ENCODE results near the gene FBLN2.

FBLN2 gene

GRCh38 chr3:13598926-13599886, 50.3 kb downstream of the FBLN2 start:
- H3K27ac ChIP-seq (replicated peaks; ENCODE audit: low read length), result no peak overlapping the region
- H2AK5ac ChIP-seq (ENCODE audit: low read depth, low read length), result peak overlapping the region; percentile 65
- H2BK15ac ChIP-seq (ENCODE audit: low read length), result peak overlapping the region; percentile 7
- H3K9ac ChIP-seq (ENCODE audit: low read depth, low read length, poor library complexity), result peak overlapping the region; percentile 16
- H3K4me2 ChIP-seq (ENCODE audit: insufficient read depth, low read length, poor library complexity, severe bottlenecking), result peak overlapping the region; percentile 14
- H4K8ac ChIP-seq (ENCODE audit: low read depth, low read length), result no peak overlapping the region
- H3K79me1 ChIP-seq (ENCODE audit: low read depth, low read length), result peaks cover 2% of the 10 kb centered on the region
- H2BK120ac ChIP-seq (ENCODE audit: low read depth, low read length), result no peak overlapping the region
- H4K91ac ChIP-seq (ENCODE audit: low read depth, low read length, poor library complexity), result no peak overlapping the region
- peaks cover 0 to 5% (median 0%) of the 10 kb centered on the region in 3 experiments for H3K27me3 ChIP-seq (ENCODE audit: control insufficient read depth in 3 of 3, insufficient read depth in 3 of 3, low read depth in 1 of 3, low read length in 3 of 3)
- no peaks in the 10 kb centered on the region for H3K9me3 ChIP-seq (replicated peaks in 1 of 2; ENCODE audit: control insufficient read depth in 2 of 2, insufficient read depth in 1 of 2, low read depth in 1 of 2, low read length in 2 of 2)
- no peak overlapping the region for H3K14ac ChIP-seq (ENCODE audit: low read length)
- H2BK12ac ChIP-seq (ENCODE audit: low read length), result no peak overlapping the region
- no peak for DNase-seq (ENCODE audit: low spot score)
- no peak overlapping the region for H2AFZ ChIP-seq (ENCODE audit: low read length)
- H3K4me1 ChIP-seq (ENCODE audit: control insufficient read depth in 2 of 2, insufficient read depth in 1 of 2, low read depth in 1 of 2, low read length in 2 of 2), result peaks cover 5 to 11% of the 10 kb centered on the region in 2 donors
- no peak overlapping the region for H3K4ac ChIP-seq (ENCODE audit: low read length)
- H3K23ac ChIP-seq (ENCODE audit: low read depth, low read length, poor library complexity), result peak overlapping the region; percentile 6
- no peak overlapping the region for H3K4me3 ChIP-seq (ENCODE audit: low read length in 2 of 2)
- H3K36me3 ChIP-seq (replicated peaks in 1 of 2; ENCODE audit: control insufficient read depth in 2 of 2, insufficient read depth in 2 of 2, low read length in 2 of 2), result no peaks in the 10 kb centered on the region
- no CpG with 5 or more reads among the region's 10 CpGs for WGBS, 2 donors (ENCODE audit: extremely low coverage in 2 of 2, insufficient read length in 2 of 2, insufficient replicate concordance in 1 of 2)
- no peak overlapping the region for H3K18ac ChIP-seq (ENCODE audit: low read length)
- no peak overlapping the region for H2BK5ac ChIP-seq (ENCODE audit: low read length)

GRCh38 chr3:13599887-13600450, 51.0 kb downstream of the FBLN2 start:
- Histone ChIP-seq H3K79me1 (ENCODE audit: low read depth, low read length) (peaks cover 2% of the 10 kb centered on the region), H2AK5ac (ENCODE audit: low read depth, low read length) (no peak overlapping the region), H3K18ac (ENCODE audit: low read length) (no peak overlapping the region), H3K4me2 (ENCODE audit: insufficient read depth, low read length, poor library complexity, severe bottlenecking) (no peak overlapping the region), H3K9me3 (replicated peaks in 1 of 2; ENCODE audit: control insufficient read depth in 2 of 2, insufficient read depth in 1 of 2, low read depth in 1 of 2, low read length in 2 of 2) (no peaks in the 10 kb centered on the region), H3K27me3 (ENCODE audit: control insufficient read depth in 3 of 3, insufficient read depth in 3 of 3, low read depth in 1 of 3, low read length in 3 of 3) (peaks cover 0 to 5% (median 0%) of the 10 kb centered on the region in 3 experiments), H3K4me3 (ENCODE audit: low read length in 2 of 2) (peak overlapping the region in 1 of 2 donors; percentile 16), H3K14ac (ENCODE audit: low read length) (no peak overlapping the region), H3K23ac (ENCODE audit: low read depth, low read length, poor library complexity) (no peak overlapping the region), H2BK5ac (ENCODE audit: low read length) (no peak overlapping the region), H3K27ac (replicated peaks; ENCODE audit: low read length) (no peak overlapping the region), H2AFZ (ENCODE audit: low read length) (no peak overlapping the region), H3K4me1 (ENCODE audit: control insufficient read depth in 2 of 2, insufficient read depth in 1 of 2, low read depth in 1 of 2, low read length in 2 of 2) (peaks cover 5 to 10% of the 10 kb centered on the region in 2 donors), H4K91ac (ENCODE audit: low read depth, low read length, poor library complexity) (no peak overlapping the region), H3K4ac (ENCODE audit: low read length) (no peak overlapping the region), H3K36me3 (replicated peaks in 1 of 2; ENCODE audit: control insufficient read depth in 2 of 2, insufficient read depth in 2 of 2, low read length in 2 of 2) (peaks cover 0 to 2% of the 10 kb centered on the region in 2 donors), H2BK12ac (ENCODE audit: low read length) (no peak overlapping the region), H2BK15ac (ENCODE audit: low read length) (peak overlapping the region; percentile 21), H4K8ac (ENCODE audit: low read depth, low read length) (no peak overlapping the region), H2BK120ac (ENCODE audit: low read depth, low read length) (no peak overlapping the region), H3K9ac (ENCODE audit: low read depth, low read length, poor library complexity) (no peak overlapping the region)
- WGBS, 2 donors (ENCODE audit: extremely low coverage in 2 of 2, insufficient read length in 2 of 2, insufficient replicate concordance in 1 of 2), result no CpG with 5 or more reads among the region's 11 CpGs
- no peak for DNase-seq (ENCODE audit: low spot score)

GRCh38 chr3:13600950-13601691, 52.2 kb downstream of the FBLN2 start:
- Histone ChIP-seq H3K4ac (ENCODE audit: low read length) (no peak overlapping the region), H2BK120ac (ENCODE audit: low read depth, low read length) (no peak overlapping the region), H2BK5ac (ENCODE audit: low read length) (no peak overlapping the region), H3K4me2 (ENCODE audit: insufficient read depth, low read length, poor library complexity, severe bottlenecking) (no peak overlapping the region), H3K9me3 (replicated peaks in 1 of 2; ENCODE audit: control insufficient read depth in 2 of 2, insufficient read depth in 1 of 2, low read depth in 1 of 2, low read length in 2 of 2) (no peaks in the 10 kb centered on the region), H2BK15ac (ENCODE audit: low read length) (no peak overlapping the region), H4K8ac (ENCODE audit: low read depth, low read length) (no peak overlapping the region), H2AFZ (ENCODE audit: low read length) (no peak overlapping the region), H3K79me1 (ENCODE audit: low read depth, low read length) (peaks cover 2% of the 10 kb centered on the region), H3K4me3 (ENCODE audit: low read length in 2 of 2) (no peak overlapping the region), H3K14ac (ENCODE audit: low read length) (no peak overlapping the region), H3K18ac (ENCODE audit: low read length) (no peak overlapping the region), H3K27me3 (ENCODE audit: control insufficient read depth in 3 of 3, insufficient read depth in 3 of 3, low read depth in 1 of 3, low read length in 3 of 3) (peaks cover 0 to 5% (median 0%) of the 10 kb centered on the region in 3 experiments), H3K4me1 (ENCODE audit: control insufficient read depth in 2 of 2, insufficient read depth in 1 of 2, low read depth in 1 of 2, low read length in 2 of 2) (peaks cover 0 to 7% of the 10 kb centered on the region in 2 donors), H4K91ac (ENCODE audit: low read depth, low read length, poor library complexity) (no peak overlapping the region), H2AK5ac (ENCODE audit: low read depth, low read length) (no peak overlapping the region), H3K27ac (replicated peaks; ENCODE audit: low read length) (no peak overlapping the region), H3K23ac (ENCODE audit: low read depth, low read length, poor library complexity) (no peak overlapping the region), H3K36me3 (replicated peaks in 1 of 2; ENCODE audit: control insufficient read depth in 2 of 2, insufficient read depth in 2 of 2, low read length in 2 of 2) (peaks cover 0 to 2% of the 10 kb centered on the region in 2 donors), H2BK12ac (ENCODE audit: low read length) (no peak overlapping the region), H3K9ac (ENCODE audit: low read depth, low read length, poor library complexity) (no peak overlapping the region)
- no peak for DNase-seq (ENCODE audit: low spot score)
- no CpG with 5 or more reads among the region's 9 CpGs for WGBS, 2 donors (ENCODE audit: extremely low coverage in 2 of 2, insufficient read length in 2 of 2, insufficient replicate concordance in 1 of 2)

GRCh38 chr3:13601692-13602080, 52.8 kb downstream of the FBLN2 start:
- Histone ChIP-seq H3K4me1 (ENCODE audit: control insufficient read depth in 2 of 2, insufficient read depth in 1 of 2, low read depth in 1 of 2, low read length in 2 of 2) (peaks cover 0 to 7% of the 10 kb centered on the region in 2 donors), H3K23ac (ENCODE audit: low read depth, low read length, poor library complexity) (no peak overlapping the region), H3K27me3 (ENCODE audit: control insufficient read depth in 3 of 3, insufficient read depth in 3 of 3, low read depth in 1 of 3, low read length in 3 of 3) (peaks cover 0 to 5% (median 0%) of the 10 kb centered on the region in 3 experiments), H3K9ac (ENCODE audit: low read depth, low read length, poor library complexity) (no peak overlapping the region), H3K36me3 (replicated peaks in 1 of 2; ENCODE audit: control insufficient read depth in 2 of 2, insufficient read depth in 2 of 2, low read length in 2 of 2) (peaks cover 0 to 2% of the 10 kb centered on the region in 2 donors), H4K8ac (ENCODE audit: low read depth, low read length) (no peak overlapping the region), H3K4me3 (ENCODE audit: low read length in 2 of 2) (no peak overlapping the region), H4K91ac (ENCODE audit: low read depth, low read length, poor library complexity) (no peak overlapping the region), H3K4ac (ENCODE audit: low read length) (no peak overlapping the region), H3K9me3 (replicated peaks in 1 of 2; ENCODE audit: control insufficient read depth in 2 of 2, insufficient read depth in 1 of 2, low read depth in 1 of 2, low read length in 2 of 2) (no peaks in the 10 kb centered on the region), H3K18ac (ENCODE audit: low read length) (no peak overlapping the region), H3K4me2 (ENCODE audit: insufficient read depth, low read length, poor library complexity, severe bottlenecking) (no peak overlapping the region), H2AFZ (ENCODE audit: low read length) (no peak overlapping the region), H2BK15ac (ENCODE audit: low read length) (no peak overlapping the region), H3K79me1 (ENCODE audit: low read depth, low read length) (peaks cover 2% of the 10 kb centered on the region), H2BK12ac (ENCODE audit: low read length) (no peak overlapping the region), H2BK5ac (ENCODE audit: low read length) (no peak overlapping the region), H2AK5ac (ENCODE audit: low read depth, low read length) (no peak overlapping the region), H3K27ac (replicated peaks; ENCODE audit: low read length) (no peak overlapping the region), H2BK120ac (ENCODE audit: low read depth, low read length) (no peak overlapping the region), H3K14ac (ENCODE audit: low read length) (no peak overlapping the region)
- DNase-seq (ENCODE audit: low spot score), result no peak

Data from neuronal stem cell (in vitro differentiated cells).